SJCRH30 (cell line): ENCODE data around the gene KCNK15. TPM values are rescaled to one million over a fixed set of nuclear protein-coding genes. Genes with fewer than 3 reads are reported as not detected.
"Not testable (repeated sequence)": the region's sequence is repeated elsewhere in the genome, so short reads cannot be mapped to it uniquely, and the experiment has no call there.

ENCODE experiments used
- DNase-seq, 2 experiments: peaks; one replicate each; pipeline ENCODE4 v3.0.0-alpha.2; 2015 to 2020
- H3K27ac ChIP-seq: fragments of 250-450 bp; sonication (Bioruptor Pico); 2 replicates; pipeline ENCODE4 v1.5.1; 2020; ENCODE audit warnings: mild to moderate bottlenecking, moderate library complexity
- H3K27me3 ChIP-seq: fragments of 250-450 bp; sonication (Bioruptor Pico); 2 replicates; pipeline ENCODE4 v1.5.1; 2020; ENCODE audit warnings: mild to moderate bottlenecking, moderate library complexity
- H3K36me3 ChIP-seq: fragments of 250-450 bp; sonication (Bioruptor Pico); 2 replicates; pipeline ENCODE4 v1.5.1; 2020; ENCODE audit warnings: mild to moderate bottlenecking, moderate library complexity
- H3K4me1 ChIP-seq: fragments of 250-450 bp; sonication (Bioruptor Pico); 2 replicates; pipeline ENCODE4 v1.5.1; 2020; ENCODE audit warnings: mild to moderate bottlenecking, moderate library complexity
- H3K4me3 ChIP-seq: fragments of 250-450 bp; sonication (Bioruptor Pico); 2 replicates; pipeline ENCODE4 v1.5.1; 2020; ENCODE audit warnings: mild to moderate bottlenecking, moderate library complexity
- H3K9me3 ChIP-seq: fragments of 250-450 bp; sonication (Bioruptor Pico); replicated peaks from 2 replicates; pipeline ENCODE4 v1.5.1; 2020; ENCODE audit warnings: mild to moderate bottlenecking, moderate library complexity
- total RNA-seq: library from RNA; depleted of rRNA; stranded (reverse); fragments of >200 nt; shearing (Covaris generic); gene quantifications from 2 replicates; pipeline ENCODE4 v1.2.3, GENCODE V29; 2014

Gene KCNK15
- total RNA-seq, 1 experiment from 2014 or later, result not detected

DNA sequence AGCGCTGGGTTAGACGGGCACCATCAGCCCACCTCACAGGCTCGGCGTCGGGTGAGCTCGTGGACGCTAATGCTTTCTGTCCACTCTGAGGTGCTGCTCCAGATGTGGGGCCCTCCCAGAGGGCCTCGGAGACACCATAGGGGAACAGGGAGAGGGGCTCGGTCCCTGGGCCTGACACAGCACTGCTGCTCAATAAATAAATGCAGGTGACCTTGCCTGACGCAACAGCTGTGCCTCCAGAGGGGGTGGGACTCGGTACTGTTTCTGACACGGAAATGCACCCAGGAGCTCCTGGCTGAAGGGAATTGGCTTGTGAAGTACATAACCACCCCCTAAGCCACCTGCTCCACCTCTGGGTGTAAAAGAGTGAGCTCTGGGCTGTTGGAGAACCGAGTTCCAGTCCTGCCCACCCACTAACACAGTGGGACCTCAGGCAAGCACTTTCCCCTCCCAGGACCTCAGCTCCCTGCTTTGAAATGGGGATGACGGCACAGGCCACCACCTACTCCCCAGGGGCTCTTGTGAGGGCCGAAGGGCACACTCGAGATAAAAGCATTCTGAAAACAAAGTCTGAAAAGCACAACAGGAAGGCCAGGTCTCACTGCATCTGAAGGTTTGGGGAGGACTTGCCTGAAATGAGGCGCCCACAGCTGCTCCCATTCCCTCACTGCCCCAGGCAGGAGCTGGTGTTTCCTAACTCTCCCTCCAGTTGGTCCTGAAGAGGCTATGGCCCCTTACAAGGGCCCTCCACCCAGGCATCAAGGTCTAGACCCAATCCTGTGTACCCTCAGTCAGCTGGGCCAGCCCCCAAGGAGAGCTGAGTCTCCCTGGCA is 6.7 kb downstream of the KCNK15 start:
- Histone ChIP-seq H3K27me3 (peaks cover 40% of the 10 kb centered on the region), H3K9me3 (no peaks in the 10 kb centered on the region), H3K36me3 (no peaks in the 10 kb centered on the region), H3K27ac (no peak overlapping the region), H3K4me1 (no peaks in the 10 kb centered on the region), H3K4me3 (no peak overlapping the region)
- no peak for DNase-seq

DNA sequence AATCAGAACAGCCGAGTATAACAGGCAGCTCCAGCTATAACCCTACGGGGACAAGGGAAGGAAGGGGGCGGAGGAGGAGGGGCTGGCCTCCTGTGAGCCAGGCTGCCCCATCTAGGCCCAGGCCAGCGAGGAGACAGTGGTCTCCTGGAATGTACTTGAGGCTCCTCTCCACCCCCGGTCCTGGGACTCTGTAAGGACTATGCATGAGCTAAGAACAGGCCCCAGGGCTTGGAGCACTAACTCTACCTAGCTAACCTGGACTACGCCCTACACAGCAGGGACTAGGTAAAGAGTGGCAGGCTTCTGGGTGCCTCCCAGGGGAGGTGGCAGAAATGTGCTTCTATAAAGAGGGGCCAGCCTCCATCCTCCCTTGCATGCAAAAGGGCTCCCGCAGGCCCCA is 8.9 kb downstream of the KCNK15 start:
- H3K4me3 ChIP-seq, result no peak overlapping the region
- no peaks in the 10 kb centered on the region for H3K9me3 ChIP-seq
- no peak for DNase-seq
- H3K27ac ChIP-seq, result no peak overlapping the region
- H3K36me3 ChIP-seq, result no peaks in the 10 kb centered on the region
- no peaks in the 10 kb centered on the region for H3K4me1 ChIP-seq
- H3K27me3 ChIP-seq, result peaks cover 50% of the 10 kb centered on the region

DNA sequence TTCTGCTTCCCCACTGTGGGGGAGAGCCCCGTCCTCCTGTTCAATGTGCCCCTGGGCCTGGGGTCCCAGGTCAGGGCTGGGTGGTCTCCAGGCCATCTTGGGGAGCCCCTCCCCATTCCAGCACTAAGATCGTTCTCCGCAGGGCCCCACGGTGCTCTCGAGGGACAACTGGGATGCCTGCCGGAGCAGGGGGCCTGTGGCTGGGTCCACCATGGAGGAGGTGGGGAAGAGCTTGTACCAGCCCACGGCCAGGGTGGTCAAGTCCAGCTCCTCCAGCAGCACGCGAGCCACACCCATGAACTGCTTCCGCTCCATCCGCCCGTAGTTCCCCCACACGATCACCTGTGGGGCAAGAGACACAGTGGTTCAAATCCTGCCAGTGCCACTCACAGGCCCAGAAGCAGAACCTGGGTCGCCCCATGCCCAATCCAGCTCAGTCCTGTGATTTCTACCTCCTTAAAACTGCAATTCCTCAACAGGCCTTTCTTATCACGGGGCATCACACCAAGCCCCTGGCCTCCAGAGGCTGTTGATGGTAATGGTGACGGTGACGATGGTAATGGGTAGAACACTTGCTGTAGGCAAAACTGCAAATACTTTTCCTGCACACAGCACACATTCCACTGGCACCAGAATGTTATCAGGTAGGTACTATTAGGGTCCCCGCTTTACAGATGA is 10.5 kb downstream of the KCNK15 start:
- Histone ChIP-seq H3K27ac (no peak overlapping the region), H3K36me3 (no peaks in the 10 kb centered on the region), H3K27me3 (peaks cover 63% of the 10 kb centered on the region), H3K4me1 (no peaks in the 10 kb centered on the region), H3K4me3 (no peak overlapping the region), H3K9me3 (no peaks in the 10 kb centered on the region)
- DNase-seq, result no peak

DNA sequence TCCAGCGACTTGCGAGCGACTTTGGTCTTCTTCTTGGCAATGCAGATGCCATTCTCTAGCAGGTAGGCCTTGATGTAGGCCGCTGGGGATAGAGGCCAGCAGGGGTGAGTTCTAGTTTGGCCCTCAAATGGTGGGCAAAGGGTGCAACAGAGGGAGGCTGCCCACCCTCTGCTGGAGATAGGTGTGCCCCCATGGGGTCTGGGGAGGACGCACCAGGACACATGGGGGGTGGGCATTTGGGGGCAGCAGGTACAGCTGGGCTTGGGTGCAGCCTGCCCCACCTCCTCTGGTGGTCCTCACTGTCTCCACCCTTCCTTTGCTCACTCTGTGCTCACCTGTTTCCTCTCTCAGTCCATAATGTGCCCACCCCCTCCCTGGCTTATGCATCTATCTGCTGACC is 11.3 kb downstream of the KCNK15 start:
- Histone ChIP-seq H3K9me3 (no peaks in the 10 kb centered on the region), H3K27me3 (peaks cover 57% of the 10 kb centered on the region), H3K4me3 (no peak overlapping the region)

DNA sequence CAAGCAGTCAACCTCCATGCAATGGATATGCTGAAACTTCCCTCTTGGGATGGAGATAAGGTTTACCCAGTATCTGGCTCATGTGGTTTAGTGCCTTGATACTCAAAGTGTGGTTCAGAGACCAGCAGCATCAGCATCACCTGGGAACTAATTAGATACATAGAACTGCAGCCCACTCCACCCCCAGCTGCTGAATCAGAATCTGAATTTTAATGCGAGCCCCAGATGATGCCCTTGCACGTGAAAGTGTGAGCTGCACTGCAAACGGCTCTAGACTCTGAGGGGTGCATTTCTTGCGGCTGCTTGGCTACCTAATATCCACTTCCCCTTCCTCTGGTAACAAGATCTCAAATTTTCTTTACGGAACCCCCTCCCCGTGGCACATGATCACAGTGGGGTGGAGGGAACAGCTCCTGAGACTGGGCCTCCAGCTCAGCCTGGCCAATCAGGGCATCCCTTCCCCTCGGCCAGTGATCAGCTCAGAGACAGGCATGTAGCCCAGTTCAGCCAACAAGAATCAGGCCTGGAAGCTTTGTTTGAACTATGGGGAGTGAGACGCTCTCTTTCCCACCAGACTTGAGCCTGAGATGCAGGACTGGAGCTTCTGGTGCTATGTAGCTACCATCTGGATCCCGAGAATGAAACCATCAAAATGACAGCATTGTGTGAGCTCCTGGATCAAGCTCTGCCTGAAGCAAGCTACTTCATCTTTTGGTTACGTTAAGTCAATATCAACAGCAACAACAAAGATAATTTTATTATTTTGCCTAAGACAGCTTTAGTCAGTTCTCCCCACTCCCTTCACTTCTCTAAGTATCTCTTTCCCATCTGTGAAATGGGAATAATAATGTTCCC is 12.8 kb downstream of the KCNK15 start:
- H3K4me3 ChIP-seq, result no peak overlapping the region
- no peaks in the 10 kb centered on the region for H3K9me3 ChIP-seq
- DNase-seq, result no peak
- peaks cover 55% of the 10 kb centered on the region for H3K27me3 ChIP-seq
- no peaks in the 10 kb centered on the region for H3K4me1 ChIP-seq
- H3K36me3 ChIP-seq, result no peaks in the 10 kb centered on the region
- H3K27ac ChIP-seq, result no peak overlapping the region

More for the DNA sequence above, 11.3 kb downstream of the KCNK15 start:
- no peak for DNase-seq
- H3K36me3 ChIP-seq, result no peaks in the 10 kb centered on the region
- no peak overlapping the region for H3K27ac ChIP-seq
- H3K4me1 ChIP-seq, result no peaks in the 10 kb centered on the region

DNA sequence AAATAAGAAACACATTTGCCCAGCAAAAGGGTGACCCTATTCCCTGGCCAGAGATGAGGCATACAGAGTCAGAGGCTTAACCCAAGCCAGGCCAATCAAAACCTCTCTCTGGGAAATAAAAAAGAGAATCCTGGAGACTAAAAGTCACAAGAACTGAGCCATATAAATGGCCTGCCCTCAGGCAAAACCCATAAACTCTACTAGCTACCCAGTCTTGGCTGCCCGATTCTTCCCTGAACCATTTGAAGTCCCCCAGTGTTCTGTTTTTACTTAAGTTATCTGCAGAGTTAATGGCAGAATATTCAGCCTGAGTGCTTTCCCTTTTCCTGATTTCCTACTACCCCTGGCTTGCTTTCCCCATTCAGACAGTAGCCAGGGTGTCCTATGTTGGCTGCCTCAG is 13.9 kb downstream of the KCNK15 start:
- no peak overlapping the region for H3K27ac ChIP-seq
- H3K9me3 ChIP-seq, result no peaks in the 10 kb centered on the region
- no peak for DNase-seq
- no peaks in the 10 kb centered on the region for H3K36me3 ChIP-seq
- no peaks in the 10 kb centered on the region for H3K4me1 ChIP-seq
- no peak overlapping the region for H3K4me3 ChIP-seq
- peaks cover 52% of the 10 kb centered on the region for H3K27me3 ChIP-seq

DNA sequence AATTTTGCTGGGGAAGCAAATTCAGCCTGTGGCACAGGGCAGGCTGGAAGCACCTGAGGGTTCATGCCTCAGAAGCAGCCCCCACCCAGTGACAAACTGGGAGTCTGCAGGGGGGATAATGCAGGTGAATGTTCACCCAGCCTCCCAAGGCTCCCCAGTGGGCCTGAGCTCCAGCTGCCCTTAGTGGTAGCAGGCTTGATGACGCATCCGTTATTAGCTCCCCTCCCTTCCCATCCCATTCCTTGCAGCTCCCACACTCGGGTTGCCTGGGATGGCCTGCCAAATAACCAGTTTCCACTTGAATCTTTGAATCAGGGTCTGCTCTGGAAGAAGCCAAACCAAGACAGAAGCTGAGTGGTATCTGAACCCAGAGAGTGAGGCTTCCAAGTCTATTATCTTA is 15.8 kb downstream of the KCNK15 start:
- peaks cover 47% of the 10 kb centered on the region for H3K27me3 ChIP-seq
- DNase-seq, result no peak
- no peaks in the 10 kb centered on the region for H3K4me1 ChIP-seq

DNA sequence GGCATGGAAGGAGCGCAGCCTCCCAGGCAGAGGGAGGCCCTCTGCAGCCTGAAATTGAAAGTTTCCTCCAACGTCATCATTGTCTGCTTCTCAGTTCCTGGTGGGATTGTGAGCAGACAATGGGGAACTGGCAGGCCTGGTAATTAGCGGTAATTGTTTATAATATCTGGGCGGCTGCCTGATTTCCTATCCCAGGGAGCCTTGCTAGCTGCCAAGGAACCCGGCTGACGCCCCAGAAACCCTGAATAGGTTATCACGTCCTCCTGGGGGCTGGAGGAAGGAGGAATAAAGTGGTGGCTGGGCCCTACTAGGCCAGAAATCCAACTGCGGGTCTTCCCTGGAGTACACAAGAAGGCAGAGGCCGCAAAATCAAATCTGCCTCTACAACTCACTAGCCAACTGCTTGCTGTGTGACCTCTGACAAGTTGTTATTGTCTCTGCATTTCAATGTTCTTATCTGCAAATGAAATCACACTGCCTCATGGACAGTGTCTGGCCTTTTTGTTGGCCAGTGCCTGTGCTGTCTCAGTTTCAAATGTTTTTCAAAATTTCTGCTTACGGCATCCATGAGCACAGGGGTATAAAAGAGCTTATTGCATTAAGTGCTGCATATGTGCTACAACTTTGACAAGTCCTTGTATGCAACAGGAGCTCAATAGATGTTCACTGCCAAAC is 16.9 kb downstream of the KCNK15 start:
- DNase-seq, result no peak
- H3K27me3 ChIP-seq, result peaks cover 47% of the 10 kb centered on the region
- H3K9me3 ChIP-seq, result no peaks in the 10 kb centered on the region
- no peak overlapping the region for H3K27ac ChIP-seq
- no peak overlapping the region for H3K4me3 ChIP-seq
- H3K36me3 ChIP-seq, result no peaks in the 10 kb centered on the region
- no peaks in the 10 kb centered on the region for H3K4me1 ChIP-seq

More for the DNA sequence above, 15.8 kb downstream of the KCNK15 start:
- no peaks in the 10 kb centered on the region for H3K36me3 ChIP-seq
- H3K4me3 ChIP-seq, result no peak overlapping the region
- H3K27ac ChIP-seq, result no peak overlapping the region
- no peaks in the 10 kb centered on the region for H3K9me3 ChIP-seq

DNA sequence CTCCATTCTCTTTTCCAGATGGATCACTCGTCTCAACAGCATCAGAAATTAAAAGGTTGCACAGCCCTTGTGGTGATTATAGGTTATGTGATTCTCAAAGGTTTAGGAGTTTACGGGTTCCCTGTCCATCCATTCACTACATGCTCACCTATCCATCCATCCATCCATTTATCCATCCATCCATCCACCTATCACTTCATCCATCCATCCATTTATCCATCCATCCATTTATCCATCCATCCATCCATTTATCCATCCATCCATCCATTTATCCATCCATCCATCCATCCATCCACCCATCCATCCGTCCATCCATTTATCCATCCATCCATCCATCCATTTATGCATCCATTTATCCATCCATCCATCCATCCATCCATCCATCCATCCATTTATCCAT is 18.1 kb downstream of the KCNK15 start:
- H3K4me3 ChIP-seq, H3K36me3 ChIP-seq, H3K9me3 ChIP-seq, H3K4me1 ChIP-seq, DNase-seq, H3K27ac ChIP-seq: not testable (repeated sequence)
- H3K27me3 ChIP-seq, result peaks cover 39% of the 10 kb centered on the region

DNA sequence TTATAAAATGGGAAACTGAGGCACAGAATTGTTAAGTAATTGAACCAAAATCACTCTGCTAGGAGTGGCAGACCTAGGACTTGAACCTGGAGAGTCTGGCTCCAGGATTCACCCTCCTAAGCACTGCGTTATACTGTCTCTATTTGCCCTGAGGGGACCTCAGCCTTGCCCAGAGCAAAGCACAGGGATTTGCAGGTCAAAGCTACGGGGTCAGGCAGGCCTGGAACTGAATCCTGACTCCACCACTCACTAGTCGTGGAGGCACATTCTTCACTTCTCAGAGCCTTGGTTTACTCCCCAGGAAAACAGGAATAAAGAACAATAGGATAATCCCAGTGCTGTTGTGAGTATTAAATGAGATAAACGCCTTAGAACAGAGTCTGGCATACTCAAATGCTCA is 19.4 kb downstream of the KCNK15 start:
- Histone ChIP-seq H3K27me3 (peaks cover 35% of the 10 kb centered on the region), H3K4me3 (no peak overlapping the region), H3K36me3 (no peaks in the 10 kb centered on the region), H3K9me3 (no peaks in the 10 kb centered on the region), H3K27ac (no peak overlapping the region), H3K4me1 (no peaks in the 10 kb centered on the region)
- no peak for DNase-seq

DNA sequence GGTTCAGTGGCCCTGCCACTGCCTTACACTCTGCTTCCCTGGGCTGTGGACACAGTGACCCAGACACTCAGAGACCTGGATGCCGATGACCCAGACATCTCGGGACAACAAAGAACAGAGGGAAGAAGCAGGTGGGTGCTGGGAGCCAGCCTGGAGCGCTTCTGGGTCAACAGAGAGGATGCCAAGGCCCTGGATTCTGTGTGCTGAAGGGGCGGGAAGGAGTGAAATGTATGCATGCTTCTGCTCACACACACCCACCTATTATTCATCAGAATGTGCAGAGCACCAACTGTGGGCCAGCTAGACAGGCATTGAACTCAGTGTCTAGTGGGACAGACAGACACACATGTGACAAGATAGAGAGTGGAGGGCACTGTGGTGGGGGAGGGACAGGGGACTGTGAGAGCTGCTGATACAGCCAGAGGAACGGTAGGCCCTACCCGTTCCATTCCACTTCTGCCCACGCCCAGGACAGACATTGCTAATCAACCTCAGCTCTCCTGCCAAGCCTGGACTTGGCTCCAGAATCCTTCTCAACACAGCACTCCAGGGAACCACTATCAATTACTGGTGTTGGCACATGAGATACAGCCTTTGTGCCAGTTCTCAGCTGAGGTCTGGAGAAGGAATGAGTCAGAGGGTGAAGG is 20.2 kb downstream of the KCNK15 start:
- no peak for DNase-seq
- no peaks in the 10 kb centered on the region for H3K9me3 ChIP-seq
- peaks cover 28% of the 10 kb centered on the region for H3K27me3 ChIP-seq
- no peak overlapping the region for H3K27ac ChIP-seq
- H3K36me3 ChIP-seq, result no peaks in the 10 kb centered on the region
- no peak overlapping the region for H3K4me3 ChIP-seq
- no peaks in the 10 kb centered on the region for H3K4me1 ChIP-seq

DNA sequence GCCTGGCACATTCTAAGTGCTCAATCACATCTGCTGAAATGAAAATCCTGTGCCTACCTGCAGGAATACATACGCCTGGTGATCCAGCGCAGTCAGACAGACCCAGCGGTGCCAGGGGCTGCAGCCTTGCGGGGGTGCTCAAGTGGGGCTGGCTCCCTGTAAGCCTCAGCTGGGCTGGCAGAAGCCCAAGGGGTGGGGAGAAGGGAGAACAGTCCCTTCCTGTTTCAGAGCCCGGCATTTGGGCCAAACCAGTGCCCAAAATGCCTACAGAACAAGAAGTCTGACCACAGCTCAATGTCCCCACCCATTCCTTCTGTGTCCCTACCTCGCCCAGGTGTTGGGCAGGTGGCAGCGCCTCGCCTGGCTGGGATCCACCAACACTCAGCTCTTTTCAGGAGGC is 22.6 kb downstream of the KCNK15 start:
- H3K36me3 ChIP-seq, result no peaks in the 10 kb centered on the region
- no peak overlapping the region for H3K4me3 ChIP-seq
- H3K4me1 ChIP-seq, result no peaks in the 10 kb centered on the region
- peaks cover 25% of the 10 kb centered on the region; the same call in 1 of the 2 replicates for H3K27me3 ChIP-seq
- H3K9me3 ChIP-seq, result no peaks in the 10 kb centered on the region
- no peak for DNase-seq
- H3K27ac ChIP-seq, result no peak overlapping the region

DNA sequence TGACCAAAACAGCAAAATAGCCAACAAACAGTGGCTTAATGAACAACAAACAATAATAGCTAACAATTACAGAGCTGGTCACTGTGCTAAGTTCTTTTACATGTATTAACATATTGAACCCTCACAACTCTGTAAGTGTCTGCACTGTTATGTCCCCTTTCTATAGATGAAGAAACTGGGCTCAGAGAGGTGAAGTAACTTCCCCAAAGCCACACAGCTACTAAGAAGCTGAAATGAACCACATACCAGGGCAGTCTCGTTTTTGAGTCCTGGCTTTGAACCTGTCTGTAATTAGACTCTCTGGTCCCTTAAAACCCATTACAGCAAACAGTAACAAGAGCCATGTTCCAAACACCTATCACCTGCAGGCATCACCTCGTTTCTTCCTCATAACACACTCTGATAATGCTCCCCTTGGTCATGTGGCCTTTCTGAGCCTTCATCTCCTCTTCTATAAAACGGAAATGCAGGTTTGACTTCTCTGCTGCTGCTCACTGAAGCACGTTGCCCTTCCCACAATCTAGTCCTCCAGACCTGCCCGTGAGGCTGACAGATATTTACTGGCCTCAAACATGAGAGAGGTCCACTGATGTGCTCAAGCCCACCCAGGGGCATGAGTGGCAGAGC is 23.3 kb downstream of the KCNK15 start:
- no peak for DNase-seq
- Histone ChIP-seq H3K27me3 (peaks cover 20% of the 10 kb centered on the region; the same call in 1 of the 2 replicates), H3K4me3 (no peak overlapping the region), H3K9me3 (no peaks in the 10 kb centered on the region), H3K4me1 (no peaks in the 10 kb centered on the region), H3K36me3 (no peaks in the 10 kb centered on the region), H3K27ac (no peak overlapping the region)

DNA sequence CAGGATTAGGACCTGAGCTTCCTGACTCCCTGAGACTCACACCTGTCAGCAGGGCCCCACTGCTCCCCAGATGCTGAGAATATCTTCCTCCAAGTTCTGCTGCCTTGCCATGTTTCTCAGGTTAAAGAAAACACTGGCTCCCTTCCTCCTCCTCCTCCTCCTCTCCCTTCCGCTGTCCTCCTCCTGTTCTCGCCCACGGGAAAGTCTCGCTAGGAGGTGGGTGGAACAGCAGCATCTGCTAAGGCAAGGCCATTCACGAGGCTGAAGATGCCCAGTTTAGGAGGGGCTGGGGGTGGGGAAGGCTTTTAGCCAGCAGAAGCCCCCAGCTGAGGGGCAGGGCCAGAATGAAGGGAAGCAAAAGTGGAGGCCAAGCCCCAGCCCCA is 23.8 kb downstream of the KCNK15 start:
- no peaks in the 10 kb centered on the region for H3K9me3 ChIP-seq
- no peaks in the 10 kb centered on the region for H3K36me3 ChIP-seq
- H3K27me3 ChIP-seq, result peaks cover 17% of the 10 kb centered on the region; the same call in 1 of the 2 replicates
- H3K4me3 ChIP-seq, result no peak overlapping the region
- H3K4me1 ChIP-seq, result no peaks in the 10 kb centered on the region
- H3K27ac ChIP-seq, result no peak overlapping the region
- DNase-seq, result no peak
